ENCODE measurements around the gene PARD3B. TPM values are rescaled to one million over a fixed set of nuclear protein-coding genes. Genes with fewer than 3 reads are reported as not detected.

The PARD3B gene
- total RNA-seq, 1 donor from 2014 or later, result 10.3 TPM

DNA sequence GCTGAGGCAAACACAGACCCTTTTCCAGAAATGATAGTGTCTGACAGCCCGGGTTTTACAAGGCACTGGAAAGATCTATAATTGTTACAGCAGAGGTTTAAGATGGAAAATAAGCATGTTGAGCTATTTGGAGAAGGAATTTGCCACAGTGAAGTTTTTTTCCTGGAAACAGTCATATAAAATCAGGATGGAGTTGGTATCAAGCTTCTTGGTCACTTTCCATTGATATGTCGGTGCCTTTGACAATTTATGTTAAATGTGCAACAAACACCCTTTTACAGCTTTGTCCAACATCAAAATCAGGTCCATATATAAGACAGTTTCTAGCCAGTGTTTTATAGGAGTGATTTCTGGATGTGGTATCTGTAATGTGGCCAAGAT lies 1019.9 kb downstream of the PARD3B start:
- DNase-seq (ENCODE audit: extremely low read depth, low read depth, low spot score), result no peak

DNA sequence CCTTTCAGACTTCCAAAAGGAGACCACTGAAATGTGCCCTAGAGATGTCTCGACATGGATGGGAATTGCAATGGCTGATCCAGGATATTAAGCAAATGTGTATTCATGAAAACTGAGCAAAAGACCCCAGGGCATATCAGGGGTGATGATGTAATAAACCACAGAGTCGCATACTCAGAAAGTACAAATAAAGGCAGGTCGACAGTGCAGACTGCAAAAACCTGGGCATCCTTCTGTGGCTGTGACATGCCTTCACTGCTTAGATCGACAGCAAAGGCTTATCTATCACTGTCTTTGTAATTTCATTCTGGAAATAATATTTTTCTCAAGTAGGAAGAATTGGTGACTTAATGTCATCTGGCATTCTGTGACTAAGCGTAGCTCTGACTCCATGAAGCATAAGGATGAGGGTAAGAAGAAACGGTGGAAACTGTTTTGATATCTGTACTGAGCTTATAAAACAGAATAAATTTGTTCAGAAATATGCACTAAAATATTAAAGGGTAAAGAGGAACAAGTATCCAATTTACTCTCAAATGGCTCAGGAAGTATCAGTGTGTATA lies 1021.4 kb downstream of the PARD3B start:
- DNase-seq (ENCODE audit: extremely low read depth, low read depth, low spot score), result no peak

DNA sequence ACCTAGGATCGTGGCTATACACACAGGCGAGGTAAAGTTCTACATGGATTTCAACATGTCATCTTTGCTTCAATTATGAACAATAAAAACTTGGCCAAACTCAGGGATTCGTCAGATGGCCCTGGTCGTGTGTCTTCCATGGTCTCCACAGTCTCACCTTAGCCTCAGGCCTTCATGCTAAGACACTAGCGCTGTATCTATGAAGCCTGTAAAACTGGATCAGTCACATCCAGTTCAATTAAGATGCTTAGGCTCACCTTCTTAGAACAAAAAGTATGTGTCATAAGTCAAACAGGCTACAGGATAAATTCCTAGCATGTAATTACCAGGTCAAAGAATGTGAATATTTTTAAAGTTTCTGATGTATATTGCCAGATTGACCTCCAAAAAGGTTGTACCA lies 1023.3 kb downstream of the PARD3B start:
- DNase-seq (ENCODE audit: extremely low read depth, low read depth, low spot score), result no peak

DNA sequence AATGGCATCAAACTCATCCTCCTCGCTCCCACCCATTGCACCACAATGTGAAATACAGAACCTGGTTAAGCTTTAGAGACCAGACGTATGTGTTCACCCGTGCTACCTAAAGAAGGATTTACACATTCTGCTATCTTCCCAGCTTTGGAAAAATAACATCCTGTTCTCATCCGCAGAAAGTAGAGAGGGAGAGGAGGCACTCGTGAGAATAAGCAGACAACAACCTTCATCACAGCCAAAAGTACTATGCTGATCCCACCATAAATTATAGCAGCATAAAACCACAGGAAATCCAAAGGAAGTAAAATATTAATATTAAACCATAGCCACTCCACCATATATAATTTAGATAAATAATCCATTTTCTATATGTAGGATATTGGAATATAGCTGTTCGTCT lies 1025.4 kb downstream of the PARD3B start:
- no peak for DNase-seq (ENCODE audit: extremely low read depth, low read depth, low spot score)

DNA sequence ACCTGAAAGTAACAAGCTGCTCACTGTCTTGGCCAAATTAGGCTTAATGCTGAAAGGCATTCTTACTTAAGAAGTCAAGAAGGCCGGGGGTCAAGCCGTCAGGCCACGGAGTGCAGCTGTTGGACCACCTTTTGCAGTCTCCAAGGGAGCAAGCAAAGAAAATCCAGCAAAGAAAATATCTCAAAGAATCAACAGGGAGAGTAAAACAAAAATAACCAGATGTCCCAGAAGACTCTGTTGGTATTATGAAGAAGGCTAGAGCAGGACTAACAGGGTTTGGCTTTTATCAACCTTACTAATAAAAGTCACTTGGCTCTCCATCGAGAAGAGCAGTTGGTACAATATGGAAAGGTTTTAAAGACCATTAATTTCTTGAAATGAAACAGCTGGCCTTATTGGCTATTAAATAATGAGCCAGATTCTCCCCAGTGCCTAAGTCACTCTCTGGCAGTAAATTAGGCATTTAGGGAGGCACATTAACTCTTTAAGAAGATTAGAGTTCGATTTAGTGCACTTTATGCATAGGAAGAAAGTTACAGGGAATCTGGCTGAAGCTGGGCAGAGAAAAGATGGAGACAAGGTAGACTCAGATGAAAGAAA lies 1026.2 kb downstream of the PARD3B start:
- no peak for DNase-seq (ENCODE audit: extremely low read depth, low read depth, low spot score)

DNA sequence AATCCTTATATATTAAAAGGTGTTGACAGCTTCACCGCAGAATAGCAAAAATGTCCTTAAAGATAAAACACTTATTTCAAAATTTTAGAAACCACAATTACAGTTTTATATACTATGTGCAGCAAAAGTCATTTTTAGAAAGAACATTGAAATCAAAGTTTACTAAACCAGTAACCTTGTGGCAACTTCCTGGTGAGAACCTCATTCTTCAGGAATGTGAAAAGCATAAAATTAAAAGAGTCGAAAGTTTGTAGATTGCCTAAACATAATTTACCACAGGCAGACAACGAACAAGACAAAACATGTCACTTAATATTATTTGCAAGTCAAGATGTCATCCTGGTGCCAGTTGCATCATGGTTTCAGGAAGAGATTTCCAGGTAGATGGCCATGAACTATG lies 1028.7 kb downstream of the PARD3B start:
- no peak for DNase-seq (ENCODE audit: extremely low read depth, low read depth, low spot score)

DNA sequence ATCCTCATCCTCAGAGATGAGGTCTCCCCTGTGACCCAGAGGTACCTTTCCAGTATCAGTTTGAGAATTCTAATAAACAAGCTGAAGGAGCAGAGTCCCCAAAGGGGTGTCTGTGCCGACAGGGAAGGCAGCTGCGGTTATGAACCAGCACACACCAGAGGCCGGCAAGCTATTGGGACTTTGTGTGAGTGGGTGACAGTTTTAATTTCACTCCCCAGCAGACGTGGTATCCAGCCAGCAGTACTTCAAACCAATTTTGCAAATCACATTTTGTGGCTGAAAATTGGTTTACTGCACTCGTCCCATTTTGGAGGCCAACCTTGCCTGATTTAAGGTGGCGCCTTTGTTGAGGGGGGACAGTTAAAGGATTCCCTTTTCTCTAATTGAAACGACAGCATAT lies 1034.1 kb downstream of the PARD3B start:
- no peak for DNase-seq (ENCODE audit: extremely low read depth, low read depth, low spot score)

DNA sequence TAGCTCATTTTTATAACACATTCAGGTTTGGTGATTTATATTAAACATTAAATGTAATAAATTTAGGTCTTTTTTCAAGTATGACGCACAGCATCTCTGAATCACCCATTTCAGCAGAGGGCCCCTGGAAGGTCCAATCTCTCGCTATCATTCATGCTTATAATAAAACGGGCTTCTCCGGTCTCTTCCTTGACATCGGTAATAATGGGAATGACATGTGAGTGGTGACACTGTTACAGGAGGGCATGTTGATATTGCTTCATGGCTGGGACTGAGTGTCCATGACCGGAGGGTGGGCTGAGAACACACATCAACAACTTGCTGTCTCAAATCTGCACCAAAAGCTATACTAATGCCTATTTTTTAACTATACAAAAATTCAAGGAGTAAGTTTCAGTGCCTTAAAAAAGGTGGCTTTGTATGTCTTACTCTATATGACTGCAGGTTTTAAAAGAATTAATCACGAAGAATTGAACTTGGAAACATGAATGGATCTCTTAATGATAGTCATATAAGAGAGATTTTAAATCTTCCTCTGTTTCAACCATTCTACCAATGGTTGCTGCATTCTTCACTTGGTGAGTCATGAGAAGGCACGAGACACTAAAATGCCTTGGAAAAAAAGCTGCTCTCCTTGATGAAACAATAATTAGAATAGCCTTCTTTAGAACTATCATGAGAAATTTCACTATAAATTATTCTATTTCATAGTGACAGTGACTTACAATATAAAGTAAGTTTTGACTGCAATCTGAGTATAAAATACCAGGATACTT lies 1035.1 kb downstream of the PARD3B start:
- no peak for DNase-seq (ENCODE audit: extremely low read depth, low read depth, low spot score)

DNA sequence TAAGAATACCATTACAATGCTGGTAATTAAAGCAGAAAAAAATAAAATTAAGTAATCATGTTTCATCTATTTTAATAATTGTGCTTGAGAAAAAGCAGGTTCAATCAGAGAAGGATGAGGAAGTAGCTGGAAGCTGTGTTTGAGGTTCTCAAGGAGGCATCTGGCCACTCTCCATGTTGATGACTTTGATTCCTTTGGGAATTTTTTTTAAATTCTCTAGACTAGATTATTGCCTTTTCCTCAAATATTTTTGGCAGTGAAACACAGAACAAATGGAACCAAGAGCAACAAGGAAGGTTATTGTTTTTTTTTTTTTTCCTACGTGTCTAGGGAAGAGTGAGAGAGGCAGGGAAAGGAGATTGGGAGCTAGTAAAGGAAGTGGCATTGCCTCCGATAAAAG lies 1037.1 kb downstream of the PARD3B start:
- no peak for DNase-seq (ENCODE audit: extremely low read depth, low read depth, low spot score)

DNA sequence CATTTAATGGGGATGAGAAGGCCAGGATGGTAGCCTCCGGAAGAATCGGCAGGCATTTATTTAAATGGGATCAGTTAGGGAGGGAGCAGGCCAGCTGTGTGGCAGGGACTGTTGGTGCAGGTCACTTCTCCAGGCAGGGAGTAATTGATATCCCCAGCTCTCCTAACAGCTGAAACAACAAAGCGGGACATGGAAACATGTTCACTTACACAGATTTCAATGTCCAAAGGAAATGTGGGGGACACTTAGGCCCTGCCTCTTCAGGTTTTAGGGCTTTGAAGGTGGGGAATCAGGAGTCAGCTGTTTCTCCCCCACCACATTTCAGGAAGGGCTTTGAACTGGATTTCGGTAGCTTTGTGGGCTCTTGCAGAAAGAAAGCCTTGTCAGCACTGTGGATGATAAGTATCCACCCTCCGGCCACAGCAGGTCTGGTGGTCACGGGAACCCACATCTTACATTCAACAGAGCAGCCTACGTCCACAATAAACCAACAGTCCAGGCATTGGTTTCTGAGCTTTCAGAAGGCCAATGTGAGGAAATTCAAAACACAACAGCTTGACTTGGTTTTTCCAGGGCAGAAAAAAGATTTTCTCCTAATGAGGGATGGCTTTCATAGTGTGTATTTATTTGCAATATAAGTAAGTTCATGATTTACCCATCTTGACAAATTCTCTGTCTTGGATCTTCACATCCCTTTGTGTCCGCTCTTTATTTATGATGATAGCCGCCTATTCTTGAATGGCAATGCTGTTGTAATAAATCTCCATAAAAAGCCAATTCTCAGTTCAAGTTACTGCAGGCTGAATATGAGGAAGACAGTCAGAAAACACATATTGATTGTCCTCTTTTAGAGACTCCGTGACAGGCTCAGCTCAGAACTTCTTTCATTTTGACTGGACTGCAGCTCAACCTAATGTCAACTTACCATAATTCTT lies 1040.4 kb downstream of the PARD3B start:
- no peak for DNase-seq (ENCODE audit: extremely low read depth, low read depth, low spot score)

DNA sequence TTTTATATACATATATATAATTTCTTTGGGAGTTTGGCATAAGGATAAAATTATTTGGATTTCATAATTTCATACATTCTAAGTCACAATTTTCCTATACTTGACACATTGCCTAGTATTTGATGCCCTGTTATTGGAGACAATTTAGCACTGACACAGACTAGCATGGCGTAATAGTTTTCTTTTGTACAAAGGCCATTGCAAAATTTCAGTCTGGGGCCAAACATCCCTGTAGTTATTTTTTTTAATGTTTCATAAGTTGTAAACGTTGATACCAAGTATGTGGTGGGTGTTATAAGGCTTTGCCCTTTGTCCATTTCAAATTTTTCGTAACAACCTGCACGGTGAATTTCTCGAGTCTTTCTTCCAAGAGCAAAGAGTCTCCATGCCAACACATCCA lies 1041.4 kb downstream of the PARD3B start:
- no peak for DNase-seq (ENCODE audit: extremely low read depth, low read depth, low spot score)

DNA sequence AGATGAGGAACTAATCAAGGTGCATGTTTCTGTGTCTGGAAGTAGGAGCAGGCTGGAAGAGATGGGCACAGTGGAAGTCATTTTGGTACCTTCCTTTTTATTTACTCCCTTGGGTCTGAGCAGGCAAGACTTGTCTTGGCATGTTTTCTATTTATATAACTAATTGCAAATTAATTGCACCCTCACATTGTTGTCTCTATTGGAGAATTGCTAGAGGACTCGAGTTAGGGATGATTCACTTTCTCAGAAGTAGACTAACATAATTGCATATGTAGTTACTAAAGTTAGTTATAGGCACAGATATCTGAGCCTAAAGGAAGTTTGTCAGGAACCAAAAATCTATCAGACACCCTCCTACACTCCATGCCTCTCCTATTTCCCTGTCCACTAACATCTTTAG lies 1044.2 kb downstream of the PARD3B start:
- no peak for DNase-seq (ENCODE audit: extremely low read depth, low read depth, low spot score)

DNA sequence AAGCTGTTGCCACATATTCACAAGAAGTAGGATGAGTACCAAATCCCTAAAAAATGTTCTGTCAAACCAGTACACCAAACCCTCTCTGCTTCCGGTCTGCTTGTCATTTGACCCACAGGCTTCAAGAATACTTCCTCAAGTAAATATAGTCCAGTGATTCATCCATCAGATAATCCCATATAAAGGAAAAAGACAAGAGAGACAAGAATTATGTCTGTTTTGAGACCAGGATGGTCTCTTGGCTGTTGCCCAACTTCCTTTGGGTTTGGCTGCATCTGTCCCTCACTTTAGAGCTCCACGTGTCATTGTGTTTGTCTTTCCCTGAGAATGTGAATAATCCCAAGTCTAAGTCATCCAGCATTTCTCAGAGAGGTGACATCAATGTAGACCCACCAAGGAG lies 1045.5 kb downstream of the PARD3B start:
- no peak for DNase-seq (ENCODE audit: extremely low read depth, low read depth, low spot score)

DNA sequence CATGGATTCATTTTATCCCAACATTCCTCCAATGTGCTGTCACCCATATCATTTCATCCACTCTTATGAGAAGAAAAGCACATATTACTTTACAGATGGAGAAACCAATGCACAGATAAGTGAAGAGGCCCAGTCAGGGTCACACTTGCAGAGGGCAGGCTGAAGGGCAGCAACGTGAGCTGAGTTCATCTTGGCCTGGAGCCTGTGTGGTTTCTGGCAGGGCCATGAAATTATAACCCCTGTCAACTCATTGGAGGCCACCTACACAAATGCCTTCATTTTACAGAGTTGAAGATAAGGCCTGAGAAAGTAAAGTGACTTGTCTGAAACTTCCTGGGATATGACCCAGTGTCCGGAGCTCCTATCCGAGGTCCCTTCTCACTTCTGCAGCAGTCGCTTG lies 1048.6 kb downstream of the PARD3B start:
- DNase-seq (ENCODE audit: extremely low read depth, low read depth, low spot score), result no peak

DNA sequence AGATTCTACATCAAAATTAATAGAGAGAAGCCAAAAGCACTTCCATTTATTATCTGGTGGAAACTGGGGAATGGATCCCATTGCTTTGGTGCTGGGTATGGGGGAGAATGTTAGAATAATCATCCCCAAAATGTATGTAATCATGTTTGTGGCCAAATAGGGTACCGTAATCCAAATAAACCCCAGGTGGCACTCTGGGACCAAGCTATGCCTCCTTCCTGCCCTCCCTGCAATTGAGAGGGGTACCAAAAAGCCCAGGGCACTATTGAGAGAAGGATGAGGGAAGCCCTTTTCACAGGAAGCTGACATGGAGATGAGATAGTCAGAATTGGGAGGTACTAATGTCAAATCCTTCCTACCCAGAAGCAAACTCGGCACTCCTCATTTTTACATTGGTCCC lies 1051.3 kb downstream of the PARD3B start:
- no peak for DNase-seq (ENCODE audit: extremely low read depth, low read depth, low spot score)

DNA sequence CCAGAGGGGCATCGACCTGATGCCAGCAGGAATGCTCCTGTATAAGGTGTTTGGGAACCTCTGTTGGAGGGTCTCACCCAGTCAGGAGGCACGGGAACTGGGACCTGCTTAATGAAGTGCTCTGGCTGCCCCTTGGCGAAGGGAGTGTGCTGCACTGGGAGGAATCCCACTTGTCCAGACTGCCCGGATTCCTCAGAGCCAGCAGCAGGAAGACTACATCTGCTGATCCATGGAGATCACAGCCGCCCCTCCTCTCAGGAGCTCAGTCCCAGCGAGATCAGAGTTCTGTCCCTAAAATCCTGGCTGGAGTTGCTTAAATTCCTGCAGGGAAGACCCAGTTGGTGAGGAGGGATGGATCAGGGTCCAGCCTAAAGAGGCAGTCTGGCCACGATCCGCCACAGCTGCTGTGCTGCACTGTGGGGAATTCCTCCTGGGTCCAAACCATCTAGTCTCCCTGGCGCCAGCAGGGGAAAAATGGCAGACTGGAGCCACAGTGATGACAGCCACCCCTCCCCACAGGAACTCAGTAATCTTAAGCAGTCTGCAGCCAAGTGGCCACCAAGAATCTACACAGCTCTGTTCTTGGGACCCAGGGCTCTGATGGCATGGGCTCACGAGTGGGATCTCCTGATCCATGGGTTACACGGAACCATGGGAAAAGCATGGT lies 1060.5 kb downstream of the PARD3B start:
- no peak for DNase-seq (ENCODE audit: extremely low read depth, low read depth, low spot score)

DNA sequence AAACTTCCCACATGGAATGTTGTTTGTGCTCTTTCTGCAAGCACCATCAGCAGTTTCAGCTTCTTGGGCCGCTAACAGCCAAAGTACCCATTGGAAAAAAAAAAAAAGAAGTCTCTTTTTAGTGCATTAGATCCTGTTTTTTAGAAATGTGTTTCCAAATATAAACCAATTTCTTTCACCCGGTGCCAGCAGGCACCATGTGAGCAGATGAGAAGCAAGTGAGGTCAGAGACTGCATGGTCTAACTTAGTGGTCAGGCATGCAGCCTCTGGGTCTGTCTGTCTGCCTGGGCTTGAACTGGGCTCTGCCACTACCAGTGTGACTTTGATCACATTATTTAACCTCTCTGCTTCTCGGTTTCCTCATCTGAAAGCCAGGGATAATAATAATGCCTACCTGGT lies 1061.9 kb downstream of the PARD3B start:
- DNase-seq (ENCODE audit: extremely low read depth, low read depth, low spot score), result no peak

DNA sequence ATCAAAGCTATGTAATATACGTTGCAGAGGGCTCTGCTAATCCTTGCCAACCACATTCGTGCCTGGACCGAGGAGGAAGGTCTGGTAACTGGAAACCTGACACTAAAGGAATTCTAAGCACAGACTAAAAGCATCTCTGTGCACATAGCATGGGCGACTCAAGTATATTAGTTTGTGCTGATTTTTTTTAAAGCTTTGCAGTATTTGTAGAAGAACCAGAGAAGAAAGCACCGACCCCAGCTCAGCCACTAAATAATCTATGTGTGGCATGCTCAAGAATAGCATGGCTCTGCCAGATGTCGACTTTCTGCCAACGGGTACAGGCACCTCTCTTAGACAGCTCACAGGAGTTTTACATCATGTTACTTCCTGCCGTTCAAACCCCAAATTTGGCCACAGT lies 1063.8 kb downstream of the PARD3B start:
- no peak for DNase-seq (ENCODE audit: extremely low read depth, low read depth, low spot score)

DNA sequence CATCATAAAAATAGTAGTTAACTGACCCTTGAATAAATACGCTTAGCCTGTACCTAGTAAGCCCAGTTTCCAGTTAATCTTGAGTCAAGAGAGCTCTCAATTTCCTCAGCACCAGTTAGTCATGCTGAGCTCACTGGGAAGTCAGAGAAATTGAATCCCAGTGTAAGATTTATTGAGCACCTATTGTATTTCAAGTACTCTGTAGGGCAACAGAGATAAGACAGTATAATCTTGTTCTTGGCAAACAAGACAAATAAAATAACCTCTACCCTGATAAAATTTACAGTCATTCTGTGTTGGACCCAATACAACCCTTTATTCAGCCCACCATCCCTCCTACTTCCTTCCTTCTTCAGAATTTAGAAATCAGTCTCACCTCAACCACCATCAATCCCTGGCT lies 1065.2 kb downstream of the PARD3B start:
- DNase-seq (ENCODE audit: extremely low read depth, low read depth, low spot score), result no peak

DNA sequence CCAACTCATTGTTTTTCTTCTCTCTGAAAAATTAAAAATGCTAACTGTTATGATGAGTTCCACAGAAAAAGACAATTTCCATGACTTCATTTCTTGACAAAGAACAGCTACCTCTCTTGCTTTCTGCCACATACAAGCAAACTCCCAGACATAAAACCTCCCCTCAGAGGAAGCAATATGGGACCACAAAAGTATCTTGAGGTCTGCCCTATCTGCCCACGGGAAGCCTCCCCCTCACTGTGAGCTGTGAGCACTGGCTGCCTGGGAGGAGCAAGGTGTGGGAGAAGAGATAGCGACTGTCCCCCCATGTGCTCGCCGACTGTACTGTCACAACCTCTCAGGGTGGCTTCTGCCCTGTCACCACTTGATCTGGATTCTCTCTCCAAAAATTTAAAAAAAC lies 1067.4 kb downstream of the PARD3B start:
- no peak for DNase-seq (ENCODE audit: extremely low read depth, low read depth, low spot score)

All from glomerular endothelial cell (primary cell).